ENCODE results near the gene CPVL.

CPVL gene

GRCh38 chr7:28960071-28960840, 186.1 kb downstream of the CPVL start:
- no peak for DNase-seq

GRCh38 chr7:28958980-28959347, 187.4 kb downstream of the CPVL start:
- no peak for DNase-seq

GRCh38 chr7:28958235-28958979, 187.9 kb downstream of the CPVL start, which contains the start of gene TRIL:
TSS of gene TRIL (minus strand) at chr7:28958330. CDS start at chr7:28958046, 284 bp downstream.
- DNase-seq = no peak

DNA sequence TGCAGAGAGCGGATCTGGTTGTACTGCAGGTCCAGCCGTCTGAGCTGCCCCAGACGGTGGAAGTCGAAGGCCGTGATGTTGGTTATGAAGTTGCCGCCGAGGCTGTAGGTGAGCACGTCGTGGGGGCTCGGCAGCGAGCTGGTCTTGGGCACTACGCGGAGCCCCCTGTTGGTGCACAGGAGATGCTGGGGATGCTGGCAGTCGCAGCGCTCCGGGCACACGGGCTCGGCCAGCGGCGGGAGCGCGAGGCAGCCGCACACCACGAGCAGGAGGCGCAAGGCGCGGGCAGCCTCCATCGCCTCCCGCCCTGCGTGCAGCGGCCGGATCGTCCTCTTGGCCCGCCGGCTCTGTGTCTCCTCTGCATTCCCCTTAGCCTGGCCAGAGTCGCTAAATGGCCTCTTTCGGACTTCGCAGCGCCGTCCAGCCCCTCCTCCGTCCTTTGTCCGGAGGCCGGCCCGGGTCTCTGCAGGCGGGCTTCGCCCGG, 188.5 kb downstream of the CPVL start:
- no peak for DNase-seq

DNA sequence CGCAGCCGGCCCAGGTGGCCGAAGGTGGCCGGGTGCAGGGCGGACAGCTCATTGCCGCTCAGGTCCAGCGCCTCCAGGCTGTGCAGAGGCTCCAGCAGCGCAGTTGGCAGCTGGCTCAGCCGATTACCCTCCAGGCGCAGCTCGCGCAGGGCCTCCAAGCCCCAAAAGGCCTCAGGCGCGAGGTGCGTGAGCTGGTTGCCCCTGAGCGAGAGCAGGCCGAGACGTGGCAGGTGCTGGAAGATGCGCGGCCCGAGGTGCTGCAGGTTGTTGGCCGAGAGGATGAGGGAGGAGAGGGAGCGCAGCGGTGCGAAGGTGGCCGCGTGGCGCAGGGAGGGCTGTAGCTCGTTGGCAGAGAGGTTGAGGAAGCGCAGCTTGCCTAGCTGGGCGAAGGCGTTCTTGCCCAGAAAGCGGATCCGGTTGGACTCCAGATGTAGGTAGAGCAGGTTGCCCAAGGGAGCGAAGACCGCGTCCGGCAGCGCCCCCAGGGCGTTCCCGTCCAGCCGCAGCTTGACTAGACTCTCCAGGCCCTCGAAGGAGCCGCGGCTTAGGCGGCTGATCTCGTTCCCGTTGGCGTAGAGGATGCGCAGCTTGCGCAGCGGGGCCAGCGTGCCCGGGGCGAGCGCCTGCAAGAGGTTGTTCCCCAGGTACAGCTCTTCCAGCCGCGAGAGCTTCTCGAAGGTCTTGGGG, 189.1 kb downstream of the CPVL start:
- DNase-seq = peak; percentile 7 to 26

DNA sequence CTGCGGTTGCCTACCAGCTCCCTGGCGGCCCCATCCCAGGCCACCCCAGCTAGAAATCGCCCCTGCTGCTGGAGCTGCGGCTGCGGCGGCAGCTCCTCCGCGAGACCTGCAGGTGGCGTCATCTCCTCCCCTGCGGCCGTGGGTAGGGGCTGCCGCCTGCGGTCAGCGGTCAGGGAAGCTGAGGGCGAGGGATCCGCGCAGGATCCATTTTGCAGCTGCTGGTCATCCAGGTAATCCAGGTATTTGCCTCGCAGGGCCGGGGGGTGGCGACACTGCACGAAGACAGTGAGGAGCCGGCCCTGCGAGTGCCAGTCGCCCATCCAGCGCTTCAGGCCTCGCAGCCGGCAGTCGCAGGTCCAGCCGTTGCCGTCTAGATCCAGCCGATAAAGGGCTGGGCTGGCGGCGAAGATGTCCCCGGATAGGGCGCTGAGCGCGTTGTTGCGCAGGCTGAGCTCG, 189.7 kb downstream of the CPVL start:
- DNase-seq = peak; percentile 19 to 20

DNA sequence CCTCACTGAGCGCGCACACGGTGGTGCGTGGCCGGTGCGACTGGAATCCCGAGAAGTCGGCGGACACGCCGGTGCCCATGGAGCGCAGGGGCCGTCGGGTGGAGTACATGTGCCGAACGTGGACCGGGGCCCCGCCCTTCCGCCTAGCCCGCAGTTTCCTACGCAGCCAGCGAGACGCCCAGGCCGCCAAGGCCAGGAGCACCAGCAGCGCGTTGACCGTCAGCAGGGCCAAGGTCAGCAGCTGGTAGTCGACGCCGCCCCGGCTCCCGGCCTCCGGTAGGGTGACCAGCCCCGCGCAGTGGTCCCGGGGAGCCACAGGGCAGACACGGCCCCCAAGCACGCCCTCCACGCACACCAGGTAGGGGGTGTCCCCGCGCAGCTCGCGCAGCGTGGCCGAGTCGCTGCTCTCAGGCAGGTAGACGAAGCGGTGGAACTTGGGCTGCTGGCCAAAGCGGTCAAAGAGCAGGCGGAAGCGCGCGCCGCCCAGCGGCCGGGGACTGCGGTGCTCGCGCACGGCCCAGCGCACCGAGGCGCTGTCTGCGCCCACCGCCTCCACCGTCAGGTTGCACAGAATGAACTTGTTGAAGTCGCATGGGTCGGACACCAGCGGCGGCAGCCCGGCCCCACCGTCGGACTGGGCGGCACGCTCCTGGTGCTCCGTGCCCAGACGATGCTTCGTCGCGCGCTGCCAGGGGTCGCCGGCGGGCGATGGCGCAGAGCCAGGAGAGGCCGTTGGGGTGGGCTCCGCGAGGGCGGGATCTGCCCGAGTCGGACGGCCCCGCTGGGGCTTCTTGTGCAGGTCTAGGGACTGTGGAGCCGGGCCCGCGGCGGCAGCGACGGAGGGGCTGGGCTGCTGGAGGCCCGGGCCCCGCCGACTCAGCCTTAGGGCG, 190.4 kb downstream of the CPVL start:
- DNase-seq = peak; percentile 17 to 30

- no peak for DNase-seq
These were observed 191.0 kb downstream of the CPVL start for GRCh38 chr7:28955356-28955717.

GRCh38 chr7:28954946-28955345, 191.4 kb downstream of the CPVL start:
- DNase-seq = no peak

- DNase-seq = no peak
These were observed 191.9 kb downstream of the CPVL start for GRCh38 chr7:28954471-28954870.

DNA sequence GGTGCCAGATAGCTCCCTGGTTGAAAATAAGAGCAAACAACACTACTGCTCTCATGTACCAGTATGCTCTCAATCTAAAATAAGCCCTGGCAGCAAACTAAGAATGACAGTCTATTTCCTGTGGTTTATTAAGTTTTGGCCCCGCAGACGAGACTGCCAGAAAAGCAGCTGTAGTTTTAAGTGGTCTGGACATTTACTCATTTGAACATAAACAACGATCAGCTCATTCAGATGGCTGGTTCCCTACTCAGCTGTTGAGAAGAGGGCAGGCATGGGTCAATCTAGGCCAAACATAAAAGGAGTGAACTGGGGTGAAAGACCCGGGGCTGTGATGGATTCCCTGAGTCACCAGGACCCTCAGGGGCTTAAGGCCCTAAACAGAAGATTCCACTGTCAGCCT, 192.7 kb downstream of the CPVL start:
- DNase-seq = no peak
